ENCODE data around the gene BAMBI. TPM values are rescaled to one million over a fixed set of nuclear protein-coding genes. Genes with fewer than 3 reads are reported as not detected.

The BAMBI gene
- total and polyA plus RNA-seq, 10 of the 15 experiments (the other 5 are each of a cell fraction or from before 2014, with no cell fraction given): 0.03 to 0.18 (median 0.09) TPM; not detected in 6

DNA sequence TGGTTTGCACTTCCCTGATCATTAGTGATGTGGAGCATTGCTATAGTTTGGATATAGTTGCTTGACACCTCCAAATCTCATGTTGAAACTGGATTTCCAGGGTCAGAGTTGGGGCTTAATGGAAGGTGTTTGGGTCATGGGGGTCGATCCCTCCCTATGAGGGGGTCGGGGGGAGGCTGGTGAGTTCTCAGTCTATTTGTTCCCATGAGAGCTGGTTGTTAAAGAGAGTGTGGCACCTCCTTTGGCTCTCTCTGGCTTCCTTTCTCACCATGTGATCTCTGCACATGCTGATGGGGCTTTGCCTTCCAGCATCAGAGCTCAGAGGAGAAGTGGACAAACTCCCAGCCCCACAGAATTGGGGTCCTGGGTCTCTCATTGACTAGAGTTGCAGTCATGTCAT, 36.8 kb upstream of the BAMBI start:
- Histone ChIP-seq H3K27me3 (replicated peaks in 1 of 2; ENCODE audit: control insufficient read depth in 2 of 2, insufficient read depth in 2 of 2, low read length in 1 of 2) (no peaks in the 10 kb centered on the region), H3K79me2 (ENCODE audit: control insufficient read depth, insufficient read depth, low read length) (no peaks in the 10 kb centered on the region), H3K27ac (ENCODE audit: control insufficient read depth, insufficient read depth) (no peak overlapping the region), H3K4me3 (no peak overlapping the region), H3K4me2 (ENCODE audit: control insufficient read depth, insufficient read depth) (no peak overlapping the region), H3K36me3 (ENCODE audit: control insufficient read depth in 2 of 2, insufficient read depth in 2 of 2, low read length in 1 of 2) (no peaks in the 10 kb centered on the region), H3K4me1 (ENCODE audit: control insufficient read depth, insufficient read depth, low read length) (no peaks in the 10 kb centered on the region), H4K20me1 (ENCODE audit: control insufficient read depth, insufficient read depth) (no peaks in the 10 kb centered on the region), H3K9ac (ENCODE audit: control insufficient read depth, insufficient read depth, low read length) (no peak overlapping the region), H2AFZ (ENCODE audit: control insufficient read depth, low read depth, low read length) (no peak overlapping the region), H3K9me3 (replicated peaks; ENCODE audit: control insufficient read depth, insufficient read depth, low read length) (no peaks in the 10 kb centered on the region)
- POLR2A ChIA-PET: no interaction called here
- in situ Hi-C loops (cut with MboI): no loop called here
- WGBS (ENCODE audit: insufficient coverage, insufficient replicate concordance, low lambda C conversion rate, missing lambda C conversion rate): 0% methylated on average over 2 of the region's 2 CpGs
- no peak for DNase-seq (ENCODE audit: low read depth, low spot score)
- TF ChIP-seq BCL11A (IDR thresholded peaks at IDR 0.05; ENCODE audit: low read depth, low read length): no peak
- TF ChIP-seq, protein P1, sequence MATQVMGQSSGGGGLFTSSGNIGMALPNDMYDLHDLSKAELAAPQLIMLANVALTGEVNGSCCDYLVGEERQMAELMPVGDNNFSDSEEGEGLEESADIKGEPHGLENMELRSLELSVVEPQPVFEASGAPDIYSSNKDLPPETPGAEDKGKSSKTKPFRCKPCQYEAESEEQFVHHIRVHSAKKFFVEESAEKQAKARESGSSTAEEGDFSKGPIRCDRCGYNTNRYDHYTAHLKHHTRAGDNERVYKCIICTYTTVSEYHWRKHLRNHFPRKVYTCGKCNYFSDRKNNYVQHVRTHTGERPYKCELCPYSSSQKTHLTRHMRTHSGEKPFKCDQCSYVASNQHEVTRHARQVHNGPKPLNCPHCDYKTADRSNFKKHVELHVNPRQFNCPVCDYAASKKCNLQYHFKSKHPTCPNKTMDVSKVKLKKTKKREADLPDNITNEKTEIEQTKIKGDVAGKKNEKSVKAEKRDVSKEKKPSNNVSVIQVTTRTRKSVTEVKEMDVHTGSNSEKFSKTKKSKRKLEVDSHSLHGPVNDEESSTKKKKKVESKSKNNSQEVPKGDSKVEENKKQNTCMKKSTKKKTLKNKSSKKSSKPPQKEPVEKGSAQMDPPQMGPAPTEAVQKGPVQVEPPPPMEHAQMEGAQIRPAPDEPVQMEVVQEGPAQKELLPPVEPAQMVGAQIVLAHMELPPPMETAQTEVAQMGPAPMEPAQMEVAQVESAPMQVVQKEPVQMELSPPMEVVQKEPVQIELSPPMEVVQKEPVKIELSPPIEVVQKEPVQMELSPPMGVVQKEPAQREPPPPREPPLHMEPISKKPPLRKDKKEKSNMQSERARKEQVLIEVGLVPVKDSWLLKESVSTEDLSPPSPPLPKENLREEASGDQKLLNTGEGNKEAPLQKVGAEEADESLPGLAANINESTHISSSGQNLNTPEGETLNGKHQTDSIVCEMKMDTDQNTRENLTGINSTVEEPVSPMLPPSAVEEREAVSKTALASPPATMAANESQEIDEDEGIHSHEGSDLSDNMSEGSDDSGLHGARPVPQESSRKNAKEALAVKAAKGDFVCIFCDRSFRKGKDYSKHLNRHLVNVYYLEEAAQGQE (IDR thresholded peaks at IDR 0.05; ENCODE audit: low read depth, low read length): no peak
- intact Hi-C loops (cut with micrococcal nuclease; ENCODE audit: unreplicated experiment): no loop called here
- ATAC-seq: no peak
- CTCF ChIA-PET: interaction anchor here (0.6 to 2.1 kb wide), 3 partner anchors 12 to 1593 kb away, joined by 3 to 7 read pairs (median 3); no protein-coding TSS in a partner anchor
- no peak for FAIRE-seq
- RAD21 ChIA-PET (ENCODE audit: unreplicated experiment): no interaction called here
- SMC1A ChIA-PET (ENCODE audit: uncharacterized antibody, unreplicated experiment): interaction anchor here (0.7 kb wide), 1 partner anchor 39 kb away, joined by 3 read pairs; no protein-coding TSS in a partner anchor
- BruUV-seq (replicated peaks): no TSS peak

DNA sequence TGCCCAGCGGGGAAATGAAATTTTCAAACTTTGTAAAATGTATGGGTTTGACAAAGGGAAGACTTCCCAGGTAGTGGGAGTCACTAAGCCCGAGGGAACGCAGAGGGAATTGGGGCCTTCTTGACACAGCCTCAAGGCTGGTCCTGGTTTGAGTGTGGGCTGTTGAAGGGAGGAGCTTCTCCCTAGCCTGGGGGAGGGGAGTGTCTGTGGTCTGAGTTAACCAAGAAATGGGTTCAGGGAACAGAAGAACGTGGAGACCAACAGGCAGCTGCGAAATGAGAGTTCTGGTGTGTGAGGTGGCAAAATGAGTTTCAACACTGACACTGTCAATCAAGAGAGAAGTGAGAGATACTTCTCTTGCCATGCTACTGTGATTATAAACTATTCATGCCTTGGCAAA, 32.7 kb upstream of the BAMBI start:
- Histone ChIP-seq H2AFZ (ENCODE audit: control insufficient read depth, low read depth, low read length) (no peak overlapping the region), H3K27ac (ENCODE audit: control insufficient read depth, insufficient read depth) (no peak overlapping the region), H3K4me1 (ENCODE audit: control insufficient read depth, insufficient read depth, low read length) (no peaks in the 10 kb centered on the region), H3K9ac (ENCODE audit: control insufficient read depth, insufficient read depth, low read length) (no peak overlapping the region), H3K9me3 (replicated peaks; ENCODE audit: control insufficient read depth, insufficient read depth, low read length) (no peaks in the 10 kb centered on the region), H3K27me3 (replicated peaks in 1 of 2; ENCODE audit: control insufficient read depth in 2 of 2, insufficient read depth in 2 of 2, low read length in 1 of 2) (no peaks in the 10 kb centered on the region), H3K4me2 (ENCODE audit: control insufficient read depth, insufficient read depth) (no peak overlapping the region), H3K79me2 (ENCODE audit: control insufficient read depth, insufficient read depth, low read length) (no peaks in the 10 kb centered on the region), H4K20me1 (ENCODE audit: control insufficient read depth, insufficient read depth) (no peaks in the 10 kb centered on the region), H3K36me3 (ENCODE audit: control insufficient read depth in 2 of 2, insufficient read depth in 2 of 2, low read length in 1 of 2) (no peaks in the 10 kb centered on the region), H3K4me3 (no peak overlapping the region)
- ChIA-PET RAD21 (ENCODE audit: unreplicated experiment) (no interaction called here), SMC1A (ENCODE audit: uncharacterized antibody, unreplicated experiment) (no interaction called here), CTCF (no interaction called here), POLR2A (no interaction called here)
- ATAC-seq (no peak), DNase-seq (ENCODE audit: low read depth, low spot score) (no peak), FAIRE-seq (no peak)
- intact Hi-C loops (cut with micrococcal nuclease; ENCODE audit: unreplicated experiment) (no loop called here), in situ Hi-C loops (cut with MboI) (no loop called here)
- 66% methylated on average over 5 of the region's 5 CpGs for WGBS (ENCODE audit: insufficient coverage, insufficient replicate concordance, low lambda C conversion rate, missing lambda C conversion rate)
- BruUV-seq (replicated peaks): no TSS peak
- TF ChIP-seq JUND (IDR thresholded peaks at IDR 0.05; ENCODE audit: low read depth, low read length) (no peak), IKZF2 (IDR thresholded peaks at IDR 0.05) (no peak)

All from GM12878 (cell line).